Activated T-cell treated with anti-CD3 and anti-CD28 coated beads, Interleukin-2, amount 50 U/mL, for 24 hours (primary cell): ENCODE data around the gene OR9A2.

ENCODE experiments used
- DNase-seq: peaks from one replicate; pipeline ENCODE4 v3.0.0-alpha.2; 2020
- H3K27ac Mint-ChIP-seq: 2 replicates; pipeline ENCODE4 v1.8.0; 2020; ENCODE audit warnings: mild to moderate bottlenecking, mixed read lengths
- H3K27me3 Mint-ChIP-seq: 2 replicates; pipeline ENCODE4 v1.8.0; 2020; ENCODE audit warnings: mixed read lengths
- H3K36me3 Mint-ChIP-seq: 2 replicates; pipeline ENCODE4 v1.8.0; 2020; ENCODE audit warnings: low read depth, mixed read lengths
- H3K4me1 Mint-ChIP-seq: 2 replicates; pipeline ENCODE4 v1.8.0; 2020; ENCODE audit warnings: low read depth, mixed read lengths
- H3K4me3 Mint-ChIP-seq: 2 replicates; pipeline ENCODE4 v1.8.0; 2020; ENCODE audit warnings: mild to moderate bottlenecking, moderate library complexity, mixed read lengths
- H3K9me3 Mint-ChIP-seq: 2 replicates; pipeline ENCODE4 v1.8.0; 2020; ENCODE audit warnings: mixed read lengths

OR9A2 gene

GRCh38 chr7:143027032-143027431 lies at the start of gene OR9A2:
Gene OR9A2 (minus strand): TSS chr7:143027132. CDS start chr7:143027132, 0 bp downstream.
- Mint-ChIP-seq H3K9me3 (no peaks in the 10 kb centered on the region), H3K4me3 (no peak within 1 kb of the TSS), H3K36me3 (no peaks in the 10 kb centered on the region), H3K4me1 (no peaks in the 10 kb centered on the region), H3K27me3 (peaks cover 28% of the 10 kb centered on the region), H3K27ac (no peak within 1 kb of the TSS)
- no peak for DNase-seq

DNA sequence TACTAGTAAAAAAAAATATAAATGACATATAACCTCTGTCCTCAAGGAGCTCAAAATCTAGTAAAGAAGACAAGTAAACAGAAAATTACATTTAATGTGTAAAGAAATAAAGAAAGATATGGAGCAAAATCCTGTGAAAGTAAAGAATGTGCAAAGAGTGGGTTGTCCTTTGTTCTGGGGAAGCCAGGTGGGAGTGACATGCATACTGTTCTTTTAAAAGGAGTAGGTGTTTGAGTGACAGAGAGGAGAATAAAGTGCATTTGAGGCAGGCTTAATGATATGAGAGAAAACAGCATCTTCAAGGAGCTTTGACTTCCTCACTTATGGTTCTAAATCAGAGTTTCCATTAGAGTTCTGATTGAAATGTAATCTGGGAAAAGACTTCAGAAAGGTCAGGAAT lies 47.2 kb upstream of the OR9A2 start:
- no peak overlapping the region for H3K4me3 Mint-ChIP-seq
- H3K36me3 Mint-ChIP-seq: no peaks in the 10 kb centered on the region
- no peaks in the 10 kb centered on the region for H3K4me1 Mint-ChIP-seq
- peaks cover 31% of the 10 kb centered on the region for H3K27me3 Mint-ChIP-seq
- H3K9me3 Mint-ChIP-seq: no peaks in the 10 kb centered on the region
- no peak for DNase-seq
- no peak overlapping the region for H3K27ac Mint-ChIP-seq

- Mint-ChIP-seq H3K27me3 (peaks cover 31% of the 10 kb centered on the region), H3K9me3 (no peaks in the 10 kb centered on the region), H3K27ac (no peak overlapping the region), H3K36me3 (no peaks in the 10 kb centered on the region), H3K4me1 (no peaks in the 10 kb centered on the region), H3K4me3 (no peak overlapping the region)
- DNase-seq: no peak
Observed at GRCh38 chr7:143073556-143073955, 46.6 kb upstream of the OR9A2 start.

- Mint-ChIP-seq H3K4me1 (no peaks in the 10 kb centered on the region), H3K27me3 (peaks cover 19% of the 10 kb centered on the region), H3K4me3 (no peak overlapping the region), H3K9me3 (no peaks in the 10 kb centered on the region), H3K36me3 (no peaks in the 10 kb centered on the region), H3K27ac (no peak overlapping the region)
- no peak for DNase-seq
Observed at GRCh38 chr7:143069912-143070500, 43.1 kb upstream of the OR9A2 start.

GRCh38 chr7:143068446-143068845 lies 41.5 kb upstream of the OR9A2 start:
- Mint-ChIP-seq H3K4me1 (no peaks in the 10 kb centered on the region), H3K27me3 (peaks cover 12% of the 10 kb centered on the region), H3K9me3 (no peaks in the 10 kb centered on the region), H3K4me3 (no peak overlapping the region), H3K27ac (no peak overlapping the region), H3K36me3 (no peaks in the 10 kb centered on the region)
- DNase-seq: no peak

DNA sequence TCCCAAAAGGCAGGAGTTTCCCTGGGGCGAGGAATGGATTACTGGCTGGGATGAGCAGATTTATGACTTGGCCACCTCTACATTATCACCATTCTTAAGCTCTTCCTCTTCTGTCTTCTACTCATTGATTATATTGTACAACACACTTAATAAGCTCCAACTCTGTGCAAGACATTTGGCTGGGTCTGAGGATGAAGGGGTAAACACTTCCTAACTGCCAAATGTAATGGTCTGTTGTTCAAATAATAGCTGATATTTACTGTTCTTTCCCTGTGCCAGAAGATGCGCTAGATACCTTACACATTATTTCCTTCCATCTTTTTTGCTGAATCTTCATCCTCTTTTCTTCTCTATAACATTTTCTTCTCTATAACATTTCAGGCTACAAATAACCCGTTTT lies 36.8 kb upstream of the OR9A2 start:
- peaks cover 4% of the 10 kb centered on the region for H3K27me3 Mint-ChIP-seq
- no peaks in the 10 kb centered on the region for H3K36me3 Mint-ChIP-seq
- no peak for DNase-seq
- H3K4me1 Mint-ChIP-seq: no peaks in the 10 kb centered on the region
- H3K9me3 Mint-ChIP-seq: no peaks in the 10 kb centered on the region
- no peak overlapping the region for H3K4me3 Mint-ChIP-seq
- no peak overlapping the region for H3K27ac Mint-ChIP-seq

- Mint-ChIP-seq H3K9me3 (no peaks in the 10 kb centered on the region), H3K4me1 (no peaks in the 10 kb centered on the region), H3K27ac (no peak overlapping the region), H3K27me3 (peaks cover 20% of the 10 kb centered on the region), H3K4me3 (no peak overlapping the region), H3K36me3 (no peaks in the 10 kb centered on the region)
- DNase-seq: no peak
Observed at GRCh38 chr7:143055754-143056153, 28.8 kb upstream of the OR9A2 start.

DNA sequence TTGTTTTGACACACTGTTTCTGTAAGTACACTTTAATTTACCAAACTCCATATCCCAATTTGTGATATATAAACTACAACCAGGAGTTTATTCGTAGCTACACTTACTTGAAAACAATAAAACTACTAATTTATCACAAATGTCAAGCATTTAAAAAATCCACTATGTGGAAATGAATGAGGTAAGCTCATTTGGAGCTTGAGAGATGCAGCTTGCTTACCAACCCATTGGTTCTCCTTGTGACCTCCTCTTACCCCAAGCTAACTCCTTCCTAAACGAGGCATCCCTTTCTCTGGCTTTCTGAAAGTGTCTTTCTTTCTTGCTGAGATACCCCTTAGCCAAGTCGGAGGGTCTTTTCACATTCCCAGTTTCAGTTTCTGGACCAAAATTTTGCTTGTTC lies 27.7 kb upstream of the OR9A2 start:
- Mint-ChIP-seq H3K36me3 (no peaks in the 10 kb centered on the region), H3K4me1 (no peaks in the 10 kb centered on the region), H3K4me3 (no peak overlapping the region), H3K27me3 (peaks cover 24% of the 10 kb centered on the region), H3K27ac (no peak overlapping the region), H3K9me3 (no peaks in the 10 kb centered on the region)
- no peak for DNase-seq

DNA sequence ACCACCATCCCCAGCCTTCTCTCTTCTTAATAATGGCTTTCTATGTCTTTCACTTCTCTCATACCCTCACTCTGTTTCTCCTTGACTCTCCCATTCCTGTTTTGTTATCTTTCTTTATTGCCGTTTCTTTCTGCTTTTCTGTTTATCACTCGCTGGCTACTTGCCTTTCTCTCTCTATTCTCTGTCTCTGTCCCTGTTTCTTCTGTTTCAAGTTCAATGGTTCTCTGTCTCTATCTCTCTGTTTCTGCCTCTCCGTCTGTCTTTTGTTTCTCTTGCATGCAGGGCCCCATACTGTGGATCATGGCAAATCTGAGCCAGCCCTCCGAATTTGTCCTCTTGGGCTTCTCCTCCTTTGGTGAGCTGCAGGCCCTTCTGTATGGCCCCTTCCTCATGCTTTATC lies 25.1 kb upstream of the OR9A2 start, which contains the start of gene OR6V1:
Gene OR6V1 (plus strand): TSS at position 301 of the 400 bp plus-strand sequence. CDS start 0 bp downstream, at position 301.
- Mint-ChIP-seq H3K36me3 (no peaks in the 10 kb centered on the region), H3K4me1 (peaks cover 9% of the 10 kb centered on the region), H3K27me3 (peaks cover 22% of the 10 kb centered on the region), H3K9me3 (no peaks in the 10 kb centered on the region), H3K27ac (no peak within 1 kb of the TSS), H3K4me3 (no peak within 1 kb of the TSS)
- DNase-seq: no peak

DNA sequence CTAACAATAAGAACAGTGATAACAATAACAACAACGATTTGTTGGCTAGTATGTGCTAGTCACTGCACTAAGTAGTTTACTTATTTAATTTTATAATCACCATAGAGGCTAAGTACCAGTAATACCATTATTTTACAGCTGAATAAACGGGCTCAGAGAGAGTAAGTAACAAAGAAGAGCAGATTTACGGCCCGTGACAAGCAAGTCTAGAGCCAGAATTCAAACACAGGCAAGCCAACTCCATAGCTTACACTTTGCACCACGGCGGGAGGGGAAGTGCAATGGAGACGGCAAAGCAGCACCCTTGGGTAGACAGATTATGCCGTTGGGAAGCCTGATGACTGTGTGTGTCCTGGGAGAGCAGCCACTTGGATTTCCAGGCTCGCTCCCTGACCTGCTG lies 24.0 kb upstream of the OR9A2 start:
- H3K9me3 Mint-ChIP-seq: no peaks in the 10 kb centered on the region
- no peaks in the 10 kb centered on the region for H3K36me3 Mint-ChIP-seq
- no peak overlapping the region for H3K4me3 Mint-ChIP-seq
- H3K27me3 Mint-ChIP-seq: peaks cover 19% of the 10 kb centered on the region
- DNase-seq: no peak
- H3K4me1 Mint-ChIP-seq: peaks cover 9% of the 10 kb centered on the region
- no peak overlapping the region for H3K27ac Mint-ChIP-seq

- H3K9me3 Mint-ChIP-seq: no peaks in the 10 kb centered on the region
- peaks cover 9% of the 10 kb centered on the region for H3K4me1 Mint-ChIP-seq
- DNase-seq: no peak
- H3K27me3 Mint-ChIP-seq: peaks cover 21% of the 10 kb centered on the region
- H3K36me3 Mint-ChIP-seq: no peaks in the 10 kb centered on the region
- H3K27ac Mint-ChIP-seq: no peak overlapping the region
- H3K4me3 Mint-ChIP-seq: no peak overlapping the region
Observed at GRCh38 chr7:143049362-143049761, 22.4 kb upstream of the OR9A2 start.

GRCh38 chr7:143048827-143049226 lies 21.9 kb upstream of the OR9A2 start:
- H3K4me1 Mint-ChIP-seq: peaks cover 9% of the 10 kb centered on the region
- H3K27ac Mint-ChIP-seq: no peak overlapping the region
- no peaks in the 10 kb centered on the region for H3K36me3 Mint-ChIP-seq
- H3K4me3 Mint-ChIP-seq: no peak overlapping the region
- DNase-seq: no peak
- peaks cover 20% of the 10 kb centered on the region for H3K27me3 Mint-ChIP-seq
- no peaks in the 10 kb centered on the region for H3K9me3 Mint-ChIP-seq

DNA sequence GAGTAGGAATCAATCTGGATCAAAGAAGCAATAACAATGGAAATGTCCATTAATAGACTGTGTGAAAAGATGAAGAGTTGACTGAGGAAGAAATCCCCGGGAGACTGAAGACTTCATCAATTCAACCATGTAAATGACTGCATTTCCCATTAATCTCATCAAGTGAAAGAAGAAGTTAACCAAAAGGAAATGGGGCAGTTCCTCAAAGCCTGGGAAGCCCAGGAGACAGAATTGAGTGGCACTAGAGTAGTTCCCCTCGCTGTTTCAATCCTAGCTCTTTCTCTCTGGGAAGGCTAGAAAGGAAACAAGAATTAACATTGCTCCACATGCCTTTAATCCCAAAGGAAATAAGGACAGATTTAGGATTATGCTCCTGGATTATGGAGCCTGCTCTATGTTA lies 20.4 kb upstream of the OR9A2 start:
- Mint-ChIP-seq H3K4me1 (peaks cover 9% of the 10 kb centered on the region), H3K36me3 (no peaks in the 10 kb centered on the region), H3K27ac (no peak overlapping the region), H3K4me3 (no peak overlapping the region), H3K9me3 (no peaks in the 10 kb centered on the region), H3K27me3 (peaks cover 24% of the 10 kb centered on the region)
- DNase-seq: no peak

DNA sequence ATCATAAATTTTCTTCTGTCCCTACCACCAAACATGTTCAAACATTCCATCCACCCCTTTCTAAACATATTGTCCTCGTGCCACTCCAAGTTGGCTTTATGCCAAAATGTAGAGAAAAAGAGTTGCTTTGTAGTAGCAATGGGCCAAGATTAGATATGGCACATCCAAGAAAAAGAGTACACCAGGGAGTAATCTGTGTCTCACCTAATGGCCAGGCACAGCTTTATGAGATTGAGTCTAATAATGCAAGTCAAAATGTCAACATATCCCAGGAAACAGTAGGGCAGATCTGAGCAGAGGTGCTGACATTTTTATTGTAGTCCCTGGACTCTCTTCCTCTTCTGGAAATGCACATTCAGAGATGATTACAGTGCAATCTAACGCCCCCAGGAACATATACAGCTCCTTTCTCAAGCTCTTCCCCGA lies 19.5 kb upstream of the OR9A2 start:
- no peaks in the 10 kb centered on the region for H3K36me3 Mint-ChIP-seq
- no peak overlapping the region for H3K4me3 Mint-ChIP-seq
- no peak for DNase-seq
- H3K9me3 Mint-ChIP-seq: no peaks in the 10 kb centered on the region
- H3K27ac Mint-ChIP-seq: no peak overlapping the region
- peaks cover 26% of the 10 kb centered on the region for H3K27me3 Mint-ChIP-seq
- H3K4me1 Mint-ChIP-seq: peaks cover 9% of the 10 kb centered on the region

DNA sequence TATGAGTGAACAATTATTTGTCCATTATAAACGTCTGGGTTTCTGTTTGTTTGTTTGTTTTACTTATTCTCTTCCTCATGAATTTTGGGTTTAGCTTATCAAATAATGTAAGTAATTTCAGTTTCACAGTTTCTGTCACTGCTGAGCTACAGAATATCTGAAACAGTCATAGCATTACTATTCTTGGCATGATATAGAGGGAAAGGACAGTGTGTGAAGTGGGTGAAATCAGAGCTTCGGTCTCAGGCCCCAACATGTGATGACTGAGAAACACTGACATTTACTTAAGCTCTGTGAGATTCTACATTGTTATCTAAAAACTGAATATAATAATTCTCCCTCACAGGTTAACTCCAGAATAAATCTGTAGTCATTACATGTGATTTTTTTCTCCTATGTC lies 16.5 kb upstream of the OR9A2 start:
- Mint-ChIP-seq H3K9me3 (no peaks in the 10 kb centered on the region), H3K4me3 (no peak overlapping the region), H3K27ac (no peak overlapping the region), H3K4me1 (peaks cover 1% of the 10 kb centered on the region), H3K27me3 (peaks cover 23% of the 10 kb centered on the region), H3K36me3 (no peaks in the 10 kb centered on the region)
- no peak for DNase-seq

DNA sequence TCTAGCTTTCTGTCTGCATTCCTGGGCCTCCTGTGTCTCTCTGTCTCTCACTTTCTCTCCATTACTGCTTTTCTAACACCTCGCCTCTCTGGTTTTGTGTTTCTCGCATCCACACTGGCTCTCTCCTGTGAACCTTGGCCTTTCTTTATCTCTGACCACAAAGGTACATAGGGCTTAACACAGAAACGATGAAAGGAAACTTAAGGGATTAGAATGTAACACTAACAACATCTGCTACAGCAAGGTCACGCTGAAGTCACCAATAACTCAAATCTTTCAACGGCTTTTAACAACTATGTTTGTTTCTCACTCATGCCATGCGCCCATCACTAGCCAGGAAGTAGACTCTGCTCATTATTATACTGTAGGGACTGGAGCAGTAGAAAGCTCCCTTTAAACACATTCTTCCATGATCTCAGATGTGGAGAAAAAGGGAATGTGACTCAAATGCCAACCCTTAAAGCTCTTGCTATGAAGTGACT lies 15.9 kb upstream of the OR9A2 start:
- Mint-ChIP-seq H3K27ac (no peak overlapping the region), H3K4me1 (no peaks in the 10 kb centered on the region), H3K4me3 (no peak overlapping the region), H3K27me3 (peaks cover 23% of the 10 kb centered on the region), H3K36me3 (no peaks in the 10 kb centered on the region), H3K9me3 (no peaks in the 10 kb centered on the region)
- no peak for DNase-seq
